Astrocyte (in vitro differentiated cells and primary cell): ENCODE measurements around the gene MPRIP. TPM values are rescaled to one million over a fixed set of nuclear protein-coding genes. Genes with fewer than 3 reads are reported as not detected.
A peak's percentile ranks its signal among the peaks of the same experiment; 100 is the strongest.

ENCODE experiments used
- DNase-seq: peaks from one replicate; pipeline ENCODE4 v3.0.0-alpha.2; 2010; ENCODE audit warnings: low read depth
- FAIRE-seq: peaks from 2 replicates; lab custom pipeline; 2011; peaks lifted over from hg19 to GRCh38; lab: Jason Lieb, UNC
- H2AFZ ChIP-seq: 2 replicates; pipeline ENCODE4 v1.6.0; 2012; ENCODE audit warnings: low read depth, low read length, inconsistent platforms
- H3K27ac ChIP-seq: 2 replicates; pipeline ENCODE4 v1.5.1; 2011; ENCODE audit warnings: low read depth, low read length, inconsistent platforms
- H3K27me3 ChIP-seq: 2 replicates; pipeline ENCODE4 v1.6.0; 2011; ENCODE audit warnings: low read length, inconsistent platforms; ENCODE audit not compliant: insufficient read depth
- H3K36me3 ChIP-seq: 2 replicates; pipeline ENCODE4 v1.5.1; 2011; ENCODE audit warnings: low read length, inconsistent platforms; ENCODE audit not compliant: insufficient read depth
- H3K4me1 ChIP-seq: 2 replicates; pipeline ENCODE4 v1.5.1; 2011; ENCODE audit warnings: low read length, inconsistent platforms; ENCODE audit not compliant: insufficient read depth
- H3K4me2 ChIP-seq: 2 replicates; pipeline ENCODE4 v1.6.0; 2012; ENCODE audit warnings: low read length, inconsistent platforms
- H3K4me3 ChIP-seq: 2 replicates; pipeline ENCODE4 v1.5.1; 2011; ENCODE audit warnings: low read depth, mild to moderate bottlenecking, low read length, inconsistent platforms; ENCODE audit not compliant: insufficient read depth
- H3K79me2 ChIP-seq: 2 replicates; pipeline ENCODE4 v1.6.0; 2012; ENCODE audit warnings: mild to moderate bottlenecking, low read length, inconsistent platforms; ENCODE audit not compliant: insufficient read depth
- H3K9ac ChIP-seq: 2 replicates; pipeline ENCODE4 v1.6.0; 2012; ENCODE audit warnings: mild to moderate bottlenecking, low read length, inconsistent platforms
- H3K9me3 ChIP-seq: 2 replicates; pipeline ENCODE4 v1.5.1; 2012; ENCODE audit warnings: low read depth, mild to moderate bottlenecking, low read length, inconsistent platforms; ENCODE audit not compliant: insufficient read depth
- H4K20me1 ChIP-seq: 2 replicates; pipeline ENCODE4 v1.6.0; 2012; ENCODE audit warnings: low read length, inconsistent platforms; ENCODE audit not compliant: insufficient read depth
- H3K27ac Mint-ChIP-seq: one replicate; pipeline ENCODE4 v1.8.0; 2021; ENCODE audit warnings: mild to moderate bottlenecking, mixed read lengths; ENCODE audit not compliant: unreplicated experiment
- H3K27me3 Mint-ChIP-seq: one replicate; pipeline ENCODE4 v1.8.0; 2021; ENCODE audit warnings: low read depth, mixed read lengths; ENCODE audit not compliant: unreplicated experiment
- H3K36me3 Mint-ChIP-seq: one replicate; pipeline ENCODE4 v1.8.0; 2021; ENCODE audit warnings: low read depth, mixed read lengths; ENCODE audit not compliant: unreplicated experiment
- H3K4me1 Mint-ChIP-seq: one replicate; pipeline ENCODE4 v1.8.0; 2021; ENCODE audit warnings: low read depth, mixed read lengths; ENCODE audit not compliant: unreplicated experiment
- H3K4me3 Mint-ChIP-seq: one replicate; pipeline ENCODE4 v1.8.0; 2021; ENCODE audit warnings: mild to moderate bottlenecking, moderate library complexity, mixed read lengths; ENCODE audit not compliant: unreplicated experiment
- H3K9me3 Mint-ChIP-seq: one replicate; pipeline ENCODE4 v1.8.0; 2021; ENCODE audit warnings: mild to moderate bottlenecking, mixed read lengths; ENCODE audit not compliant: unreplicated experiment
- CTCF ChIP-seq: IDR thresholded peaks from 2 replicates; pipeline ENCODE4 v1.5.1; 2011; ENCODE audit warnings: low read depth, mild to moderate bottlenecking, inconsistent platforms, low read length, moderate library complexity; ENCODE audit not compliant: insufficient read depth
- EZH2 ChIP-seq: IDR thresholded peaks from 2 replicates; pipeline ENCODE4 v1.6.1; 2012; ENCODE audit warnings: mild to moderate bottlenecking, low read length, inconsistent platforms; ENCODE audit not compliant: insufficient read depth
- total RNA-seq: library from RNA; stranded (reverse); gene quantifications from 2 replicates; pipeline ENCODE4 v1.2.1, GENCODE V29; 2021

The MPRIP gene
- total RNA-seq, 1 donor from 2014 or later: 176 TPM

DNA sequence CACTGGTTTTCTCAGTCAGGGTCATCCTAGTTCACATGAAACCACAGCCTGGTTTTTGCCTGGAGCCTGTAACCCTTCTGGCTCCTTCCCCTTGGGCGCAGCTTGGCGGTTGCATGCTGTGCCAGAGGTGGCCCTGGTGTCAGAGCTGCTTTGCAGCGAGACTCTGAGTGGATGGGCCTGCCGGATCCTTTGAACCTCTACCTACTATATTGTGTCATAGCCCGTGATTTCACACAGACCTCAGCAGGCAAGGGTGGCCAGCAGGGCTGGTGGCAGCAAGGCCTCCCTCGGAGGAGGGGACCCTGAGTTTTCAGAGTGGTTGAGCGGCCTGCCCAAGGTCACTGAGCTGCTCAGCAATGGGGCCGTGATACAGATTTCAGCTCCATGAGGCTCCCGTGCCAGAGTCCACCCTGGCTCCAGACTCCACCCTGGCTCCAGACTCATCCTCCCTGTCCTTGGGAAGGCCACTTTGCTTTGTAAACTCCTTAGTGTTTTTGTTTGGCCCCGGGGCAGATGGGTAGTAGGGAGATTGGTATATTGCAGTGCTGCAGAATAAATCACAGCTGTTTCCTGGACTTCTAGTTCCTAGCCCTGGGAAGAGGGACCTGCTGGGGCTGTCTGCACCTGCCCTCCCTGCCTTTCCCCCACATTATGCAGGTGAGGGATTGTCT is 9.7 kb downstream of the MPRIP start:
- Histone ChIP-seq H3K9ac (no peak overlapping the region), H3K4me3 (no peak overlapping the region), H3K4me1 (peaks cover 4% of the 10 kb centered on the region), H3K36me3 (peaks cover 3% of the 10 kb centered on the region), H3K4me2 (no peak overlapping the region), H3K27ac (no peak overlapping the region), H2AFZ (no peak overlapping the region), H3K79me2 (peaks cover 98% of the 10 kb centered on the region), H3K27me3 (no peaks in the 10 kb centered on the region), H4K20me1 (peaks cover 96% of the 10 kb centered on the region), H3K9me3 (no peaks in the 10 kb centered on the region)
- TF ChIP-seq EZH2 (no peak), CTCF (no peak)
- H3K27ac Mint-ChIP-seq: no peak overlapping the region
- FAIRE-seq (no peak), DNase-seq (no peak)
- no peak overlapping the region for H3K4me3 Mint-ChIP-seq
- H3K9me3 Mint-ChIP-seq: no peaks in the 10 kb centered on the region
- H3K36me3 Mint-ChIP-seq: peaks cover 11% of the 10 kb centered on the region
- H3K4me1 Mint-ChIP-seq: peaks cover 27% of the 10 kb centered on the region
- H3K27me3 Mint-ChIP-seq: no peaks in the 10 kb centered on the region

DNA sequence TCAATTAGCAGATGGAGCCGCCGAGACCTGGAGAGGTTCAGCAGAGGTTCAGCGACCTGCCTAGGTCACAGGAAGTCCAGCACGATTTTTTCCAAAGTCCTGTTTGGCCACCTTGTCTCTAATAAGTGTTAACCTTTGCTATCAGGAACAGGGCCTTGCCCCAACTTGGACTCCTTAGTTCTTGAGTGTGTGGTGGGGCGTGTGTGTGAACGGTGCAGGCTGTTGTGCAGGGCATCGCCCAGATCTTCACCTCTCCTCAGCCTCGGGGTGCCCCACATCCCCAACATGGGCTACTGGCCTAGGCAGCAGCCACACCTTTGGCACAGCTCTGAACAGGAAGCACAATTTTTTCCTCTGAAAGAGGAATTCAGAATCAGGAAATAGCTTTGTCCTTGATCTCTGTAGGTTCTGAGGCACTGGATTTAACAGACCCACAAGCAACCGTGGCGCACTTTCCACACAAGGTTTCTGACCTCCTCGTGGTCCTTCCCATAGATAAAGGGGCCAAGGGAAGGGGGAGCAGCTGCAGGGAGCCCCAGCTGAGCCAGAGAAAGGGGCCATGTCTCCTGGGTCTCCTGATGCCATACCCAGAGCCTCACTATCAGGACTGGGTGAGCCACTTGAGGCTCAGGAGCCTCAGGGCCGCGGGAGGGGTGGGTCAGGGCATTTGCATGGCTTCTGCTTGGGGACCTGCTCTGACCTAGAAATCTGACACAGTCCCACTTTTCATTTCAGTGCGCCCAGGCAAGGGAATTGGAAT is 10.4 kb downstream of the MPRIP start:
- Mint-ChIP-seq H3K36me3 (peaks cover 11% of the 10 kb centered on the region), H3K4me1 (peaks cover 24% of the 10 kb centered on the region), H3K4me3 (no peak overlapping the region), H3K27me3 (no peaks in the 10 kb centered on the region), H3K27ac (peak overlapping the region; percentile 62), H3K9me3 (no peaks in the 10 kb centered on the region)
- H3K27ac ChIP-seq: no peak overlapping the region
- no peak overlapping the region for H2AFZ ChIP-seq
- H3K4me3 ChIP-seq: no peak overlapping the region
- H3K4me2 ChIP-seq: no peak overlapping the region
- FAIRE-seq (no peak), DNase-seq (no peak)
- peaks cover 4% of the 10 kb centered on the region for H3K4me1 ChIP-seq
- H3K79me2 ChIP-seq: peaks cover 98% of the 10 kb centered on the region
- H4K20me1 ChIP-seq: peaks cover 97% of the 10 kb centered on the region
- no peak overlapping the region for H3K9ac ChIP-seq
- no peaks in the 10 kb centered on the region for H3K9me3 ChIP-seq
- no peaks in the 10 kb centered on the region for H3K27me3 ChIP-seq
- peaks cover 3% of the 10 kb centered on the region for H3K36me3 ChIP-seq
- TF ChIP-seq CTCF (no peak), EZH2 (no peak)
